AG04450 (cell line): ENCODE data around the gene GABRB1. TPM values are rescaled to one million over a fixed set of nuclear protein-coding genes. Genes with fewer than 3 reads are reported as not detected.

Source experiments
- CTCF ChIA-PET: fragments of 300-600, 350-600 bp; formaldehyde crosslinking; extraction: SDS; loops from one replicate; lab custom pipeline; 2022; ENCODE audit warnings: antibody characterized with exemption, inconsistent platforms; lab: Charles Lee
- POLR2A ChIA-PET: fragments of 350-600 bp; formaldehyde crosslinking; extraction: SDS; loops from one replicate; lab custom pipeline; 2021; ENCODE audit warnings: antibody characterized with exemption, inconsistent platforms; lab: Yijun Ruan, JAX
- DNase-seq: peaks from one replicate; pipeline ENCODE4 v3.0.0-alpha.2; 2011; ENCODE audit warnings: low read depth, low spot score
- H3K27ac ChIP-seq: one replicate; pipeline ENCODE4 v1.5.1; 2012; ENCODE audit warnings: low read depth, low read length, control low read depth
- H3K27me3 ChIP-seq: one replicate; pipeline ENCODE4 v1.6.0; 2012; ENCODE audit warnings: low read length; ENCODE audit not compliant: control insufficient read depth, insufficient read depth
- H3K4me3 ChIP-seq: 2 replicates; pipeline ENCODE4 v1.5.1; 2011; ENCODE audit warnings: mild to moderate bottlenecking, low read depth, low read length, control low read depth
- H3K9me3 ChIP-seq: 2 replicates; pipeline ENCODE4 v1.5.1; 2012; ENCODE audit warnings: low read length; ENCODE audit not compliant: control insufficient read depth, insufficient read depth
- polyA plus RNA-seq: library from polyadenylated mRNA; depleted of rRNA; stranded (reverse); fragments of >200 nt; gene quantifications from 2 replicates; pipeline ENCODE4 v1.2.3, GENCODE V29; 2011
- TF ChIP-seq, protein P1 (sequence below): IDR thresholded peaks from 2 replicates; pipeline ENCODE4 v1.5.1; 2011; ENCODE audit warnings: low read depth, low read length, control low read depth, inconsistent platforms

Gene GABRB1
- polyA plus RNA-seq, 1 experiment, result 8.1 TPM

DNA sequence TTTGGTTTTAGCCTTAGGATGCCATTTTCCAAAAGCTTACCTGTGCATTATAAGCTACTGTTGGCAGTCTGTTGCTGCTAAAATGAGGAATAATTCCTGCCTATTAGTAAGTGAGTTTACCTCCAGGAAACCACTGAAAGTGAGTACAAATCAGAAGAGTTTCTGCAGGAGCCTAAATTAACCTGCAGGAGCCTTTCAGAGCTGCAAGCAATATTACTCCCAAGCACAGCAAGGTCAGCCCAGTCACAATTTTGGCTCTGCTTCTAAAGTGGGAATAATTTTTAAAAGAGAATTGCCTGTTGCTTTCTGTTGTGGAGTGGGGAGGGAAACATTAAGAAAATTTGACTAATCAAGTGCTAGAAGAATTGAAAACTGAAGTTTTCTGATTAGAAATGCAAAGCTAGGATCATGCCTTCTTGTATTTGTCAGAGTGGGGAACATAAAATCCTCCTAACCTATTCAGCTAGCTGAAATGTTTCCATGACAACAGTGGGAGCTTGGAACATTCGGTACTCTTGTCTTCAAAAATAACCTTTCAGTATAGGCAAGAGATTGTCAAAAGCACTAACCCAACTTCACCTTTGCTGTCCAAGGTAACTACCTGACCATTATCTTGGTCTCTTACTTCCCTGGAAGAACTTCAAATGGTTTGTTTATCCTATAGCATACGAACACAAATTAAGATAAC, 239.0 kb downstream of the GABRB1 start:
- no peak for DNase-seq
- H3K27me3 ChIP-seq, result no peaks in the 10 kb centered on the region

GRCh38 chr4:47271291-47271690, 239.9 kb downstream of the GABRB1 start:
- H3K9me3 ChIP-seq, result no peaks in the 10 kb centered on the region
- TF ChIP-seq, protein P1, sequence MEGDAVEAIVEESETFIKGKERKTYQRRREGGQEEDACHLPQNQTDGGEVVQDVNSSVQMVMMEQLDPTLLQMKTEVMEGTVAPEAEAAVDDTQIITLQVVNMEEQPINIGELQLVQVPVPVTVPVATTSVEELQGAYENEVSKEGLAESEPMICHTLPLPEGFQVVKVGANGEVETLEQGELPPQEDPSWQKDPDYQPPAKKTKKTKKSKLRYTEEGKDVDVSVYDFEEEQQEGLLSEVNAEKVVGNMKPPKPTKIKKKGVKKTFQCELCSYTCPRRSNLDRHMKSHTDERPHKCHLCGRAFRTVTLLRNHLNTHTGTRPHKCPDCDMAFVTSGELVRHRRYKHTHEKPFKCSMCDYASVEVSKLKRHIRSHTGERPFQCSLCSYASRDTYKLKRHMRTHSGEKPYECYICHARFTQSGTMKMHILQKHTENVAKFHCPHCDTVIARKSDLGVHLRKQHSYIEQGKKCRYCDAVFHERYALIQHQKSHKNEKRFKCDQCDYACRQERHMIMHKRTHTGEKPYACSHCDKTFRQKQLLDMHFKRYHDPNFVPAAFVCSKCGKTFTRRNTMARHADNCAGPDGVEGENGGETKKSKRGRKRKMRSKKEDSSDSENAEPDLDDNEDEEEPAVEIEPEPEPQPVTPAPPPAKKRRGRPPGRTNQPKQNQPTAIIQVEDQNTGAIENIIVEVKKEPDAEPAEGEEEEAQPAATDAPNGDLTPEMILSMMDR, result no peak
- H3K4me3 ChIP-seq, result no peak overlapping the region
- CTCF ChIA-PET, result no interaction called here
- no peaks in the 10 kb centered on the region for H3K27me3 ChIP-seq
- H3K27ac ChIP-seq, result no peak overlapping the region
- POLR2A ChIA-PET, result no interaction called here
- DNase-seq, result no peak

More for the DNA sequence above, 239.0 kb downstream of the GABRB1 start:
- H3K27ac ChIP-seq, result no peak overlapping the region
- ChIA-PET POLR2A (no interaction called here), CTCF (no interaction called here)
- H3K9me3 ChIP-seq, result no peaks in the 10 kb centered on the region
- TF ChIP-seq, protein P1, result no peak
- H3K4me3 ChIP-seq, result no peak overlapping the region

DNA sequence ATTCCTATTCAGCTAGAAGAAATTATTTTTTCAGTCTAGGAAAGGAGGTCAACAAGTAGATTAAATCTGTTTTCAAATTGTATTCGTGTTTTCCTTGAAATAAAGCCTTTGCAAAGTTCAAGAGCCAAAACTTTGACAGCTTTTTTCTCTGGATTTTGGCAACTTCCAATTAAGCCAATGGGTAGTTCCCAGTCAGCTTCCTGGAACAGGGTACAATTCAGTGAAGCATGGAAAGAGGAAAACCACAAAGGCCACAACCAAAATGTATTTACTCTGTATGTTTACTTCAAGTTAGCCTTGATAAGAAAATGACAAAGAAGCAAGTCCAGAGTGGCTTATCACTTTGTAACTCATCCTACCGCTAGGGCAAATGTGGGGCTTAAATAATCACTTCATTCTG, 243.5 kb downstream of the GABRB1 start:
- TF ChIP-seq, protein P1, result no peak
- Histone ChIP-seq H3K27ac (no peak overlapping the region), H3K9me3 (no peaks in the 10 kb centered on the region), H3K4me3 (no peak overlapping the region), H3K27me3 (no peaks in the 10 kb centered on the region)
- no peak for DNase-seq
- POLR2A ChIA-PET, result no interaction called here
- CTCF ChIA-PET, result no interaction called here

- Histone ChIP-seq H3K4me3 (no peak overlapping the region), H3K27ac (no peak overlapping the region), H3K9me3 (no peaks in the 10 kb centered on the region), H3K27me3 (no peaks in the 10 kb centered on the region)
- POLR2A ChIA-PET, result no interaction called here
- TF ChIP-seq, protein P1, result no peak
- CTCF ChIA-PET, result no interaction called here
- no peak for DNase-seq
Measured at GRCh38 chr4:47275595-47275994, 244.2 kb downstream of the GABRB1 start.

DNA sequence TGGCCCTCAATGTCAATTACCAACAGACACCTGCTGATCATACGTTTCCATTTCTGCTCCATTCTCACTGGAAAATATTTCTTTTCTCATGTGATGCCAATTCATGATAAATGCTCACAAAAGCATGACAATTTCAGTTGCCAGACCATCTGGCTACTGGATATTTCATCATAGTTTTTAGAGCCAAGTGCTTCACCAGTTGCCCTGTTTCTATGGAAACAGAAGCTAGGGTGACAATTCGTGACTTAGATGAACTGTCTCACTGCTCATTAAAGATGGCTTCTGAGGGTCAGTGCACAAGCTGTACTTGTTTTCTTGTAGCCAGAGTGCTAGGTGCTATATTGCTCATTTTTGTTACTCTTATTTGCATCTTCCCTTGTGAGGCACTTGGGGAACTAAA, 247.3 kb downstream of the GABRB1 start:
- Histone ChIP-seq H3K27ac (no peak overlapping the region), H3K9me3 (no peaks in the 10 kb centered on the region), H3K27me3 (no peaks in the 10 kb centered on the region), H3K4me3 (no peak overlapping the region)
- ChIA-PET CTCF (interaction anchor here (0.5 kb wide), 1 partner anchor 245 kb away, joined by 3 read pairs; no protein-coding TSS in a partner anchor), POLR2A (no interaction called here)
- TF ChIP-seq, protein P1, result no peak
- DNase-seq, result no peak
